Mesenchymal stem cell (in vitro differentiated cells and primary cell): ENCODE measurements around the gene OR52D1.

Experiments used
- DNase-seq: peaks from one replicate; pipeline ENCODE4 v3.0.0-alpha.2; 2013
- H2AFZ ChIP-seq: one replicate; pipeline ENCODE4 v1.6.1; 2013; ENCODE audit warnings: low read depth, mild to moderate bottlenecking, control low read depth, inconsistent platforms, low read length, moderate library complexity
- H2AK5ac ChIP-seq: 2 replicates; pipeline ENCODE4 v1.6.1; 2013; ENCODE audit warnings: low read length, moderate library complexity, mild to moderate bottlenecking, inconsistent platforms; ENCODE audit not compliant: severe bottlenecking
- H2BK120ac ChIP-seq: one replicate; pipeline ENCODE4 v1.6.1; 2013; ENCODE audit warnings: low read depth, mild to moderate bottlenecking, inconsistent platforms, low read length, moderate library complexity
- H2BK12ac ChIP-seq, 2 experiments: one replicate each; pipeline ENCODE4 v1.6.1; 2013; ENCODE audit warnings: inconsistent platforms in 2 of 2, low read length in 2 of 2, mild to moderate bottlenecking in 2 of 2, moderate library complexity in 2 of 2, control low read depth in 1 of 2
- H2BK15ac ChIP-seq: one replicate; pipeline ENCODE4 v1.6.1; 2013; ENCODE audit warnings: mild to moderate bottlenecking, low read depth, inconsistent platforms; ENCODE audit not compliant: poor library complexity, severe bottlenecking
- H2BK5ac ChIP-seq: 2 replicates; pipeline ENCODE4 v1.6.1; 2013; ENCODE audit warnings: low read depth, mild to moderate bottlenecking, low read length, control low read depth, inconsistent platforms; ENCODE audit not compliant: poor library complexity, severe bottlenecking
- H3K14ac ChIP-seq, 2 experiments: one replicate each; pipeline ENCODE4 v1.6.1; 2013; ENCODE audit warnings: inconsistent platforms in 2 of 2, low read length in 2 of 2, control low read depth in 1 of 2, mild to moderate bottlenecking in 1 of 2, moderate library complexity in 1 of 2
- H3K18ac ChIP-seq, 2 experiments: one replicate each; pipeline ENCODE4 v1.6.1; 2013; ENCODE audit warnings: inconsistent platforms in 2 of 2, low read length in 2 of 2, control low read depth in 1 of 2, low read depth in 1 of 2, mild to moderate bottlenecking in 1 of 2
- H3K23ac ChIP-seq, 2 experiments: one replicate each; pipeline ENCODE4 v1.6.1; 2013; ENCODE audit warnings: inconsistent platforms in 2 of 2, low read length in 2 of 2, mild to moderate bottlenecking in 2 of 2, moderate library complexity in 2 of 2, control low read depth in 1 of 2
- H3K27ac ChIP-seq: 2 replicates; pipeline ENCODE4 v1.5.1; 2013; ENCODE audit warnings: mild to moderate bottlenecking, moderate library complexity, low read length, control low read depth, inconsistent platforms; ENCODE audit not compliant: poor library complexity, severe bottlenecking
- H3K27me3 ChIP-seq, 2 experiments: 2 replicates each; pipeline versions ENCODE4 v1.6.1 to v1.7.0; 2013; ENCODE audit warnings: low read length in 2 of 2, mild to moderate bottlenecking in 2 of 2, moderate library complexity in 2 of 2, control low read depth in 1 of 2, inconsistent platforms in 1 of 2; ENCODE audit not compliant: control insufficient read depth in 1 of 2, insufficient read depth in 1 of 2
- H3K36me3 ChIP-seq, 2 experiments: 2 replicates each; pipeline versions ENCODE4 v1.6.1 to v1.7.0; 2013; ENCODE audit warnings: low read length in 2 of 2, control low read depth in 1 of 2, inconsistent platforms in 1 of 2, low read depth in 1 of 2, mild to moderate bottlenecking in 1 of 2; ENCODE audit not compliant: insufficient read depth in 2 of 2, control insufficient read depth in 1 of 2
- H3K4ac ChIP-seq, 2 experiments: one replicate each; pipeline ENCODE4 v1.6.1; 2013; ENCODE audit warnings: inconsistent platforms in 2 of 2, low read length in 2 of 2, mild to moderate bottlenecking in 2 of 2, moderate library complexity in 2 of 2, control low read depth in 1 of 2, low read depth in 1 of 2
- H3K4me1 ChIP-seq: 2 replicates; pipeline ENCODE4 v1.6.1; 2013; ENCODE audit warnings: low read depth, low read length, control low read depth; ENCODE audit not compliant: control insufficient read depth, insufficient read depth
- H3K4me2 ChIP-seq: 2 replicates; pipeline ENCODE4 v1.6.1; 2013; ENCODE audit warnings: low read length, mild to moderate bottlenecking, inconsistent platforms; ENCODE audit not compliant: poor library complexity, severe bottlenecking
- H3K4me3 ChIP-seq, 2 experiments: 2 replicates each; pipeline versions ENCODE4 v1.5.1 to v1.7.0; 2013; ENCODE audit warnings: low read length in 2 of 2, mild to moderate bottlenecking in 2 of 2, control low read depth in 1 of 2, low read depth in 1 of 2; ENCODE audit not compliant: insufficient read depth in 1 of 2
- H3K79me1 ChIP-seq: replicated peaks from 2 replicates; pipeline ENCODE4 v1.6.1; 2013; ENCODE audit warnings: mild to moderate bottlenecking, control low read depth, low read length, inconsistent platforms; ENCODE audit not compliant: poor library complexity, severe bottlenecking
- H3K9ac ChIP-seq: 2 replicates; pipeline ENCODE4 v1.7.0; 2013; ENCODE audit warnings: mild to moderate bottlenecking, low read length, moderate library complexity
- H3K9me3 ChIP-seq: 2 replicates; pipeline ENCODE4 v1.7.0; 2013; ENCODE audit warnings: mild to moderate bottlenecking, low read length; ENCODE audit not compliant: control insufficient read depth
- H4K8ac ChIP-seq: one replicate; pipeline ENCODE4 v1.6.1; 2013; ENCODE audit warnings: inconsistent platforms, mild to moderate bottlenecking, low read length, moderate library complexity
- H4K91ac ChIP-seq: one replicate; pipeline ENCODE4 v1.6.1; 2013; ENCODE audit warnings: mild to moderate bottlenecking, low read length, inconsistent platforms
- WGBS: methylation state at CpG from one replicate; pipeline ENCODE4 v1.1.7; 2013; ENCODE audit warnings: mixed read lengths; 5-methylcytosine and 5-hydroxymethylcytosine counted together

Gene OR52D1

GRCh38 chr11:5449432-5449831, 39.1 kb upstream of the OR52D1 start:
- Histone ChIP-seq H4K91ac (no peak overlapping the region), H3K9me3 (no peaks in the 10 kb centered on the region), H3K9ac (no peak overlapping the region), H3K27ac (no peak overlapping the region), H3K4me2 (no peak overlapping the region), H2BK120ac (no peak overlapping the region), H3K18ac (no peak overlapping the region), H3K36me3 (no peaks in the 10 kb centered on the region), H3K4ac (no peak overlapping the region), H3K14ac (no peak overlapping the region), H3K27me3 (peaks cover 0 to 3% of the 10 kb centered on the region in 2 experiments), H2BK12ac (no peak overlapping the region), H2AFZ (no peak overlapping the region), H4K8ac (no peak overlapping the region), H2BK15ac (no peak overlapping the region), H3K4me3 (no peak overlapping the region), H3K23ac (no peak overlapping the region), H2BK5ac (no peak overlapping the region), H2AK5ac (no peak overlapping the region), H3K4me1 (no peaks in the 10 kb centered on the region), H3K79me1 (no peaks in the 10 kb centered on the region)
- DNase-seq = no peak
- 73% methylated on average over 3 of the region's 4 CpGs for WGBS

GRCh38 chr11:5460983-5461621, 27.4 kb upstream of the OR52D1 start:
- H2BK15ac ChIP-seq = no peak overlapping the region
- 85% methylated on average over 14 of the region's 14 CpGs for WGBS

GRCh38 chr11:5467527-5467926, 21.0 kb upstream of the OR52D1 start:
- Histone ChIP-seq H4K8ac (no peak overlapping the region), H2BK12ac (no peak overlapping the region), H2BK5ac (no peak overlapping the region), H3K18ac (no peak overlapping the region), H3K4me2 (no peak overlapping the region), H3K27me3 (peaks cover 4 to 7% of the 10 kb centered on the region in 2 experiments), H3K9me3 (no peaks in the 10 kb centered on the region), H3K4me3 (no peak overlapping the region), H2BK120ac (no peak overlapping the region), H3K4ac (no peak overlapping the region), H3K9ac (no peak overlapping the region), H3K27ac (no peak overlapping the region), H3K23ac (no peak overlapping the region), H2BK15ac (no peak overlapping the region), H3K14ac (no peak overlapping the region), H3K79me1 (no peaks in the 10 kb centered on the region), H2AFZ (no peak overlapping the region), H4K91ac (no peak overlapping the region), H3K4me1 (no peaks in the 10 kb centered on the region), H3K36me3 (no peaks in the 10 kb centered on the region), H2AK5ac (no peak overlapping the region)
- no peak for DNase-seq
- WGBS = 59% methylated on average over 1 of the region's 2 CpGs

More at GRCh38 chr11:5460983-5461621, 27.4 kb upstream of the OR52D1 start:
- Histone ChIP-seq H2AK5ac (no peak overlapping the region), H2BK120ac (no peak overlapping the region), H2BK5ac (no peak overlapping the region), H4K91ac (no peak overlapping the region), H3K4ac (no peak overlapping the region), H3K4me3 (peak overlapping the region in 1 of 2 experiments; percentile 3), H2AFZ (no peak overlapping the region), H3K14ac (peak overlapping the region in 1 of 2 experiments; percentile 13), H3K18ac (no peak overlapping the region), H3K4me1 (no peaks in the 10 kb centered on the region), H3K9ac (no peak overlapping the region), H2BK12ac (no peak overlapping the region), H3K36me3 (no peaks in the 10 kb centered on the region), H3K4me2 (no peak overlapping the region), H3K79me1 (no peaks in the 10 kb centered on the region), H3K27me3 (no peaks in the 10 kb centered on the region), H3K23ac (no peak overlapping the region), H3K9me3 (no peaks in the 10 kb centered on the region), H3K27ac (no peak overlapping the region), H4K8ac (no peak overlapping the region)
- no peak for DNase-seq

- Histone ChIP-seq H2AFZ (no peak overlapping the region), H3K9me3 (no peaks in the 10 kb centered on the region), H3K27ac (no peak overlapping the region), H3K4me1 (no peaks in the 10 kb centered on the region), H3K4ac (no peak overlapping the region), H3K79me1 (no peaks in the 10 kb centered on the region), H4K91ac (no peak overlapping the region), H2BK120ac (no peak overlapping the region), H2AK5ac (no peak overlapping the region), H3K14ac (no peak overlapping the region), H4K8ac (no peak overlapping the region), H3K23ac (no peak overlapping the region), H3K9ac (no peak overlapping the region), H3K18ac (no peak overlapping the region), H3K4me3 (no peak overlapping the region), H2BK12ac (no peak overlapping the region), H3K4me2 (no peak overlapping the region), H3K36me3 (no peaks in the 10 kb centered on the region), H3K27me3 (peaks cover 4 to 7% of the 10 kb centered on the region in 2 experiments), H2BK5ac (no peak overlapping the region), H2BK15ac (no peak overlapping the region)
- no peak for DNase-seq
Measured at GRCh38 chr11:5473921-5474320, 14.6 kb upstream of the OR52D1 start.
